HCT116 (cell line): ENCODE measurements around the gene UBAC2. TPM values are rescaled to one million over a fixed set of nuclear protein-coding genes. Genes with fewer than 3 reads are reported as not detected.

Experiments used
- ATAC-seq: fragments of 200-7000 bp; cut with Tn5 transposase; 2 replicates; pipeline ENCODE4 v1.9.1; 2020; ENCODE audit warnings: mild to moderate bottlenecking, moderate library complexity
- BruUV-seq: library from RNA; stranded (reverse); fragments of 400-500 nt; replicated peaks from 2 replicates; lab custom pipeline; 2021; lab: Mats Ljungman, UMichigan
- CTCF ChIA-PET: fragments of 300-600 bp; sonication (Branson Sonifier 250); formaldehyde crosslinking; loops from one replicate; lab custom pipeline; 2021; ENCODE audit warnings: antibody characterized with exemption; lab: Charles Lee
- POLR2A ChIA-PET: fragments of 300-600, 350-600 bp; sonication (Branson Sonifier 250); formaldehyde crosslinking; loops from one replicate; lab custom pipeline; 2021; ENCODE audit warnings: antibody characterized with exemption; lab: Charles Lee
- RAD21 ChIA-PET, 2 experiments: fragments of 300-600 bp; sonication (Branson Sonifier 250); formaldehyde crosslinking; loops; one replicate each; lab custom pipeline; 2023; ENCODE audit warnings: low total read pairs in 2 of 2; ENCODE audit not compliant: uncharacterized antibody in 2 of 2, unreplicated experiment in 2 of 2, low non-redundant PET in 1 of 2; lab: Charles Lee
- DNase-seq: peaks from one replicate; pipeline ENCODE4 v3.0.0-alpha.2; 2010; ENCODE audit warnings: low read depth, low spot score
- H2AFZ ChIP-seq: fragments of 200-600 bp; shearing (Covaris generic), sonication (generic); 2 replicates; pipeline ENCODE4 v1.6.1; 2017; ENCODE audit warnings: low read depth, mixed run types, mixed read lengths, antibody characterized with exemption, low read length; ENCODE audit not compliant: poor library complexity, severe bottlenecking
- H3K27ac ChIP-seq: 2 replicates; pipeline ENCODE4 v1.5.1; 2012; ENCODE audit warnings: low read depth, low read length
- H3K27me3 ChIP-seq: fragments of 200-600 bp; sonication (generic); 2 replicates; pipeline ENCODE4 v1.6.1; 2016; ENCODE audit warnings: mixed run types, low read length, mixed read lengths; ENCODE audit not compliant: insufficient read depth
- H3K36me3 ChIP-seq, 2 experiments: fragments of 200-500 bp in 1 of 2; fragments of 200-600 bp in 1 of 2; sonication (Bioruptor generic) in 1 of 2; sonication (generic) in 1 of 2; 2 replicates each; pipeline versions ENCODE4 v1.5.1 to v1.6.1; 2014 to 2016; ENCODE audit warnings: low read length in 2 of 2, inconsistent platforms in 1 of 2, mixed read lengths in 1 of 2, mixed run types in 1 of 2; ENCODE audit not compliant: insufficient read depth in 2 of 2, control insufficient read depth in 1 of 2
- H3K4me1 ChIP-seq, 2 experiments: fragments of 200-600 bp in 1 of 2; sonication (generic) in 1 of 2; 2 replicates each; pipeline versions ENCODE4 v1.5.1 to v1.6.1; 2012 to 2017; ENCODE audit warnings: low read length in 2 of 2, inconsistent platforms in 1 of 2, mild to moderate bottlenecking in 1 of 2, mixed read lengths in 1 of 2, mixed run types in 1 of 2, moderate library complexity in 1 of 2; ENCODE audit not compliant: insufficient read depth in 2 of 2, control insufficient read depth in 1 of 2
- H3K4me2 ChIP-seq: fragments of 200-600 bp; sonication (generic); 2 replicates; pipeline ENCODE4 v1.6.1; 2017; ENCODE audit warnings: mixed run types, low read length, mixed read lengths
- H3K4me3 ChIP-seq, 2 experiments: fragments of 200-600 bp in 1 of 2; sonication (generic) in 1 of 2; replicated peaks in 1 of 2; 2 replicates each; pipeline ENCODE4 v1.5.1; 2011 to 2016; ENCODE audit warnings: low read length in 2 of 2, control low read depth in 1 of 2, low read depth in 1 of 2, mild to moderate bottlenecking in 1 of 2, mixed read lengths in 1 of 2, mixed run types in 1 of 2
- H3K79me2 ChIP-seq: fragments of 200-600 bp; sonication (generic); 2 replicates; pipeline ENCODE4 v1.6.1; 2017; ENCODE audit warnings: mild to moderate bottlenecking, mixed run types, low read length, moderate library complexity, mixed read lengths; ENCODE audit not compliant: insufficient read depth
- H3K9ac ChIP-seq: fragments of 200-600 bp; sonication (generic); 2 replicates; pipeline ENCODE4 v1.6.1; 2016; ENCODE audit warnings: low read length, mixed read lengths
- H3K9me2 ChIP-seq: fragments of 200-600 bp; sonication (generic), shearing (Covaris generic); 2 replicates; pipeline ENCODE4 v1.6.1; 2017; ENCODE audit warnings: mixed run types, mild to moderate bottlenecking, moderate library complexity; ENCODE audit not compliant: insufficient read depth
- H3K9me3 ChIP-seq, 2 experiments: fragments of 200-500 bp in 1 of 2; fragments of 200-600 bp in 1 of 2; sonication (Bioruptor generic) in 1 of 2; sonication (generic) in 1 of 2; 2 replicates each; pipeline ENCODE4 v1.6.1; 2014 to 2017; ENCODE audit warnings: low read length in 2 of 2, mixed read lengths in 2 of 2, inconsistent platforms in 1 of 2, low read depth in 1 of 2, mild to moderate bottlenecking in 1 of 2, mixed run types in 1 of 2, moderate library complexity in 1 of 2; ENCODE audit not compliant: control insufficient read depth in 1 of 2, insufficient read depth in 1 of 2
- H4K20me1 ChIP-seq: fragments of 200-600 bp; sonication (generic), shearing (Covaris generic); 2 replicates; pipeline ENCODE4 v1.6.1; 2017; ENCODE audit warnings: mixed run types, mild to moderate bottlenecking, moderate library complexity; ENCODE audit not compliant: insufficient read depth
- CBX3 ChIP-seq: IDR thresholded peaks from 2 replicates; pipeline ENCODE4 v1.6.1; 2012; ENCODE audit warnings: low read depth
- CEBPB ChIP-seq: IDR thresholded peaks from 2 replicates; pipeline ENCODE4 v1.6.1; 2012; ENCODE audit warnings: low read depth
- EGR1 ChIP-seq: IDR thresholded peaks from 2 replicates; pipeline ENCODE4 v1.6.1; 2012; ENCODE audit warnings: low read depth
- EZH2phosphoT487 ChIP-seq: fragments of 200-600 bp; IDR thresholded peaks from 2 replicates; pipeline ENCODE4 v1.6.1; 2018; ENCODE audit warnings: antibody characterized with exemption, borderline replicate concordance
- FOSL1 ChIP-seq: IDR thresholded peaks from 2 replicates; pipeline ENCODE4 v1.6.1; 2012; ENCODE audit warnings: low read depth
- JUND ChIP-seq: IDR thresholded peaks from 2 replicates; pipeline ENCODE4 v1.6.1; 2012
- POLR2A ChIP-seq: IDR thresholded peaks from 2 replicates; pipeline ENCODE4 v1.7.0; 2011; ENCODE audit warnings: borderline replicate concordance; ENCODE audit not compliant: insufficient read depth, insufficient read length; ENCODE audit errors: extremely low read depth
- POLR2AphosphoS5 ChIP-seq: IDR thresholded peaks from 2 replicates; pipeline ENCODE4 v1.6.1; 2011; ENCODE audit warnings: mild to moderate bottlenecking, low read depth, low read length, moderate library complexity
- RAD21 ChIP-seq: IDR thresholded peaks from 2 replicates; pipeline ENCODE4 v1.6.1; 2012; ENCODE audit warnings: low read depth, mild to moderate bottlenecking
- SIN3A ChIP-seq: IDR thresholded peaks from 2 replicates; pipeline ENCODE4 v1.6.1; 2012; ENCODE audit warnings: low read depth
- SRF ChIP-seq: IDR thresholded peaks from 2 replicates; pipeline ENCODE4 v1.6.1; 2012; ENCODE audit warnings: low read depth
- TCF7L2 ChIP-seq: IDR thresholded peaks from 2 replicates; pipeline ENCODE4 v1.7.0; 2011; ENCODE audit warnings: borderline replicate concordance, inconsistent platforms; ENCODE audit not compliant: insufficient read depth, insufficient read length; ENCODE audit errors: extremely low read depth
- YY1 ChIP-seq: IDR thresholded peaks from 2 replicates; pipeline ENCODE4 v1.6.1; 2011; ENCODE audit warnings: low read length, low read depth, moderate library complexity, mild to moderate bottlenecking; ENCODE audit not compliant: insufficient replicate concordance; ENCODE audit errors: extremely low read depth
- ZFX ChIP-seq: fragments of 450-650 bp; IDR thresholded peaks from 2 replicates; pipeline ENCODE4 v1.6.1; 2017
- ZNF274 ChIP-seq: fragments of 200-500 bp; sonication (Bioruptor generic); IDR thresholded peaks from 2 replicates; pipeline ENCODE4 v1.6.1; 2014; ENCODE audit warnings: mild to moderate bottlenecking, low read depth, low read length, inconsistent platforms
- intact Hi-C: fragments of 100-400 bp; cut with micrococcal nuclease; formaldehyde crosslinking; loops from 2 replicates; pipeline ENCODE4 v1.10.0; 2022
- total RNA-seq: library from RNA; stranded (reverse); gene quantifications from one replicate; pipeline ENCODE4 v1.2.1, GENCODE V29; 2021; ENCODE audit not compliant: unreplicated experiment
- TF ChIP-seq, protein P1 (sequence below), 3 experiments: fragments of 200-600 bp in 1 of 3; sonication (generic) in 1 of 3; IDR thresholded peaks in 2 of 3; conservative IDR thresholded peaks in 1 of 3; 2 replicates each; pipeline ENCODE4 v1.5.1; 2012 to 2017; ENCODE audit warnings: low read depth in 2 of 3, low read length in 2 of 3, antibody characterized with exemption in 1 of 3, borderline replicate concordance in 1 of 3, control low read depth in 1 of 3, mild to moderate bottlenecking in 1 of 3, mixed read lengths in 1 of 3, mixed run types in 1 of 3, moderate library complexity in 1 of 3; ENCODE audit not compliant: insufficient read depth in 1 of 3
- TF ChIP-seq, protein P2 (sequence below): IDR thresholded peaks from 2 replicates; pipeline ENCODE4 v1.6.1; 2012
- TF ChIP-seq, protein P3 (sequence below): IDR thresholded peaks from 2 replicates; pipeline ENCODE4 v1.6.1; 2012; ENCODE audit warnings: low read depth
- TF ChIP-seq, protein P4 (sequence below): IDR thresholded peaks from 2 replicates; pipeline ENCODE4 v1.6.1; 2011; ENCODE audit warnings: mild to moderate bottlenecking, low read length, moderate library complexity; ENCODE audit not compliant: insufficient replicate concordance; ENCODE audit errors: extremely low read depth
- TF ChIP-seq, protein P5 (sequence below): IDR thresholded peaks from 2 replicates; pipeline ENCODE4 v1.6.1; 2012

Gene UBAC2
- total RNA-seq, 1 experiment from 2014 or later = 67.4 TPM

DNA sequence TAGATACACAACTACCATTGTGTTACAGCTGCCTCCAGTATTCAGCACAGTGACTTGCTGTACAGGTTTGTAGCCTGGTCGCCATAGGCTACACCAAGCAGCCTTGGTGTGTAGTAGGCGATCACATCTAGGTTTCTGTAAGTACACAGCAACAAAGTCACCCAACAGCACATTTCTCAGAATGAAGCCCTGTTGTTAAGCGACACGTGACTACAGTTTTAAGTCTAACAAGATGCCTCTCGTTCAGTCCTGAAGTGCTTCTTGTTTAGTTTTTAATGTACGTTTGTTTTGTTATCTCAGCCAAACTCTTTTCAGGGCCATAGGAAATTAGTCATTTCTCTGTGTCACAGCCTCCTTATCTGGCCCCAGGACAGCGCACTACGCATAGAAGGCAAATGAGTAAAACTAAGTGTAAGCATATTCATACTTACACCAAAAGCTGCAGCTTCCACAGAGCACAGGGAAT is 156.5 kb downstream of the UBAC2 start:
- DNase-seq = no peak
- Histone ChIP-seq H3K9ac (no peak overlapping the region), H3K4me3 (no peak overlapping the region), H3K79me2 (no peaks in the 10 kb centered on the region), H3K36me3 (peaks cover 4 to 15% of the 10 kb centered on the region in 2 experiments; a peak in 2 of 4 replicates), H3K9me3 (no peaks in the 10 kb centered on the region), H3K9me2 (no peaks in the 10 kb centered on the region), H2AFZ (no peak overlapping the region), H3K4me2 (no peak overlapping the region), H3K27me3 (no peaks in the 10 kb centered on the region), H3K27ac (no peak overlapping the region), H3K4me1 (no peaks in the 10 kb centered on the region), H4K20me1 (no peaks in the 10 kb centered on the region)
- CTCF ChIA-PET = no interaction called here
- POLR2A ChIA-PET = no interaction called here
- no peak for TF ChIP-seq YY1
- TF ChIP-seq, protein P1, sequence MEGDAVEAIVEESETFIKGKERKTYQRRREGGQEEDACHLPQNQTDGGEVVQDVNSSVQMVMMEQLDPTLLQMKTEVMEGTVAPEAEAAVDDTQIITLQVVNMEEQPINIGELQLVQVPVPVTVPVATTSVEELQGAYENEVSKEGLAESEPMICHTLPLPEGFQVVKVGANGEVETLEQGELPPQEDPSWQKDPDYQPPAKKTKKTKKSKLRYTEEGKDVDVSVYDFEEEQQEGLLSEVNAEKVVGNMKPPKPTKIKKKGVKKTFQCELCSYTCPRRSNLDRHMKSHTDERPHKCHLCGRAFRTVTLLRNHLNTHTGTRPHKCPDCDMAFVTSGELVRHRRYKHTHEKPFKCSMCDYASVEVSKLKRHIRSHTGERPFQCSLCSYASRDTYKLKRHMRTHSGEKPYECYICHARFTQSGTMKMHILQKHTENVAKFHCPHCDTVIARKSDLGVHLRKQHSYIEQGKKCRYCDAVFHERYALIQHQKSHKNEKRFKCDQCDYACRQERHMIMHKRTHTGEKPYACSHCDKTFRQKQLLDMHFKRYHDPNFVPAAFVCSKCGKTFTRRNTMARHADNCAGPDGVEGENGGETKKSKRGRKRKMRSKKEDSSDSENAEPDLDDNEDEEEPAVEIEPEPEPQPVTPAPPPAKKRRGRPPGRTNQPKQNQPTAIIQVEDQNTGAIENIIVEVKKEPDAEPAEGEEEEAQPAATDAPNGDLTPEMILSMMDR (IDR thresholded peaks at IDR 0.05 in 2 of 3, conservative IDR thresholded peaks at IDR 0.05 in 1 of 3; ENCODE audit: borderline replicate concordance in 1 of 3, insufficient read depth in 1 of 3, low read depth in 2 of 3, low read length in 2 of 3) = no peak
- no peak for TF ChIP-seq TCF7L2
- no peak for TF ChIP-seq ZNF274
- no peak for TF ChIP-seq JUND
- no peak for TF ChIP-seq RAD21
- TF ChIP-seq, protein P2, sequence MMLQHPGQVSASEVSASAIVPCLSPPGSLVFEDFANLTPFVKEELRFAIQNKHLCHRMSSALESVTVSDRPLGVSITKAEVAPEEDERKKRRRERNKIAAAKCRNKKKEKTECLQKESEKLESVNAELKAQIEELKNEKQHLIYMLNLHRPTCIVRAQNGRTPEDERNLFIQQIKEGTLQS = no peak
- TF ChIP-seq, protein P3, sequence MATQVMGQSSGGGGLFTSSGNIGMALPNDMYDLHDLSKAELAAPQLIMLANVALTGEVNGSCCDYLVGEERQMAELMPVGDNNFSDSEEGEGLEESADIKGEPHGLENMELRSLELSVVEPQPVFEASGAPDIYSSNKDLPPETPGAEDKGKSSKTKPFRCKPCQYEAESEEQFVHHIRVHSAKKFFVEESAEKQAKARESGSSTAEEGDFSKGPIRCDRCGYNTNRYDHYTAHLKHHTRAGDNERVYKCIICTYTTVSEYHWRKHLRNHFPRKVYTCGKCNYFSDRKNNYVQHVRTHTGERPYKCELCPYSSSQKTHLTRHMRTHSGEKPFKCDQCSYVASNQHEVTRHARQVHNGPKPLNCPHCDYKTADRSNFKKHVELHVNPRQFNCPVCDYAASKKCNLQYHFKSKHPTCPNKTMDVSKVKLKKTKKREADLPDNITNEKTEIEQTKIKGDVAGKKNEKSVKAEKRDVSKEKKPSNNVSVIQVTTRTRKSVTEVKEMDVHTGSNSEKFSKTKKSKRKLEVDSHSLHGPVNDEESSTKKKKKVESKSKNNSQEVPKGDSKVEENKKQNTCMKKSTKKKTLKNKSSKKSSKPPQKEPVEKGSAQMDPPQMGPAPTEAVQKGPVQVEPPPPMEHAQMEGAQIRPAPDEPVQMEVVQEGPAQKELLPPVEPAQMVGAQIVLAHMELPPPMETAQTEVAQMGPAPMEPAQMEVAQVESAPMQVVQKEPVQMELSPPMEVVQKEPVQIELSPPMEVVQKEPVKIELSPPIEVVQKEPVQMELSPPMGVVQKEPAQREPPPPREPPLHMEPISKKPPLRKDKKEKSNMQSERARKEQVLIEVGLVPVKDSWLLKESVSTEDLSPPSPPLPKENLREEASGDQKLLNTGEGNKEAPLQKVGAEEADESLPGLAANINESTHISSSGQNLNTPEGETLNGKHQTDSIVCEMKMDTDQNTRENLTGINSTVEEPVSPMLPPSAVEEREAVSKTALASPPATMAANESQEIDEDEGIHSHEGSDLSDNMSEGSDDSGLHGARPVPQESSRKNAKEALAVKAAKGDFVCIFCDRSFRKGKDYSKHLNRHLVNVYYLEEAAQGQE = no peak
- TF ChIP-seq, protein P4, sequence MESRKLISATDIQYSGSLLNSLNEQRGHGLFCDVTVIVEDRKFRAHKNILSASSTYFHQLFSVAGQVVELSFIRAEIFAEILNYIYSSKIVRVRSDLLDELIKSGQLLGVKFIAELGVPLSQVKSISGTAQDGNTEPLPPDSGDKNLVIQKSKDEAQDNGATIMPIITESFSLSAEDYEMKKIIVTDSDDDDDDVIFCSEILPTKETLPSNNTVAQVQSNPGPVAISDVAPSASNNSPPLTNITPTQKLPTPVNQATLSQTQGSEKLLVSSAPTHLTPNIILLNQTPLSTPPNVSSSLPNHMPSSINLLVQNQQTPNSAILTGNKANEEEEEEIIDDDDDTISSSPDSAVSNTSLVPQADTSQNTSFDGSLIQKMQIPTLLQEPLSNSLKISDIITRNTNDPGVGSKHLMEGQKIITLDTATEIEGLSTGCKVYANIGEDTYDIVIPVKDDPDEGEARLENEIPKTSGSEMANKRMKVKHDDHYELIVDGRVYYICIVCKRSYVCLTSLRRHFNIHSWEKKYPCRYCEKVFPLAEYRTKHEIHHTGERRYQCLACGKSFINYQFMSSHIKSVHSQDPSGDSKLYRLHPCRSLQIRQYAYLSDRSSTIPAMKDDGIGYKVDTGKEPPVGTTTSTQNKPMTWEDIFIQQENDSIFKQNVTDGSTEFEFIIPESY = no peak
- TF ChIP-seq POLR2A = no peak
- TF ChIP-seq ZFX = no peak
- no peak for TF ChIP-seq FOSL1
- TF ChIP-seq SRF = no peak
- no peak for TF ChIP-seq CEBPB
- no peak for TF ChIP-seq EZH2phosphoT487
- TF ChIP-seq POLR2AphosphoS5 = no peak
- no peak for TF ChIP-seq CBX3
- no peak for TF ChIP-seq EGR1
- no peak for TF ChIP-seq SIN3A
- TF ChIP-seq, protein P5, sequence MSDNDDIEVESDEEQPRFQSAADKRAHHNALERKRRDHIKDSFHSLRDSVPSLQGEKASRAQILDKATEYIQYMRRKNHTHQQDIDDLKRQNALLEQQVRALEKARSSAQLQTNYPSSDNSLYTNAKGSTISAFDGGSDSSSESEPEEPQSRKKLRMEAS = no peak
- ATAC-seq = no peak
- intact Hi-C loops = no loop called here
- RAD21 ChIA-PET = no interaction called here
- BruUV-seq = no TSS peak
